ENCODE measurements around the gene TERT. TPM values are rescaled to one million over a fixed set of nuclear protein-coding genes. Genes with fewer than 3 reads are reported as not detected.

The TERT gene
- total and polyA plus RNA-seq, 2 of the 8 experiments (the other 6 are each of a cell fraction or from before 2014, with no cell fraction given) = 13.1 to 23.1 TPM

GRCh38 chr5:1208743-1209488, 86.0 kb downstream of the TERT start:
- Histone ChIP-seq H3K27ac (ENCODE audit: low read depth, low read length) (no peak overlapping the region), H3K4me1 (replicated peaks in 1 of 4; ENCODE audit: control insufficient read depth in 3 of 4, insufficient read depth in 4 of 4, low read length in 3 of 4) (peaks cover 0 to 3% (median 0%) of the 10 kb centered on the region in 4 experiments; a peak in 1 of 7 replicates), H3K14ac (ENCODE audit: insufficient read length) (no peak overlapping the region), H2BK20ac (ENCODE audit: low read length) (no peak overlapping the region), H4K91ac (replicated peaks; ENCODE audit: insufficient read length, low read length) (no peak overlapping the region), H4K8ac (ENCODE audit: extremely low read depth, insufficient read depth, low read length) (peak overlapping the region; percentile 86; the same call in 1 of the 2 replicates), H3K23me2 (ENCODE audit: low read depth, low read length) (no peaks in the 10 kb centered on the region), H2BK120ac (replicated peaks; ENCODE audit: low read depth, low read length) (no peak overlapping the region), H2BK15ac (ENCODE audit: low read length) (no peak overlapping the region), H3K27me3 (replicated peaks in 1 of 4; ENCODE audit: control insufficient read depth in 3 of 4, extremely low read depth in 1 of 4, insufficient read depth in 3 of 4, low read length in 3 of 4) (no peaks in the 10 kb centered on the region; a peak in 1 of 7 replicates), H2BK12ac (ENCODE audit: low read depth, low read length) (no peak overlapping the region), H3K79me2 (ENCODE audit: control insufficient read depth in 1 of 2, insufficient read depth in 2 of 2, low read length in 2 of 2) (no peaks in the 10 kb centered on the region), H2BK5ac (ENCODE audit: low read depth, low read length) (no peak overlapping the region), H3K4me2 (ENCODE audit: insufficient read depth in 1 of 2, low read depth in 2 of 2, low read length in 2 of 2) (no peak overlapping the region), H3K4ac (replicated peaks; ENCODE audit: insufficient read length, low read depth, low read length) (no peak overlapping the region), H3K9ac (replicated peaks in 1 of 4; ENCODE audit: extremely low read depth in 1 of 4, low read depth in 3 of 4, low read length in 3 of 4) (no peak overlapping the region), H3K18ac (ENCODE audit: extremely low read depth, low read length) (no peak overlapping the region), H3K23ac (ENCODE audit: insufficient read length) (no peak overlapping the region), H3K36me3 (ENCODE audit: control insufficient read depth in 2 of 4, insufficient read depth in 4 of 4, low read length in 3 of 4) (no peaks in the 10 kb centered on the region), H4K5ac (ENCODE audit: insufficient read length, low read depth, low read length) (no peak overlapping the region), H4K20me1 (replicated peaks in 1 of 2; ENCODE audit: control insufficient read depth in 1 of 2, insufficient read depth in 2 of 2, low read length in 2 of 2) (peaks cover 3 to 6% of the 10 kb centered on the region in 2 experiments), H3K4me3 (ENCODE audit: extremely low read depth in 1 of 4, insufficient read depth in 2 of 4, low read depth in 3 of 4, low read length in 4 of 4) (no peak overlapping the region), H2AK5ac (ENCODE audit: low read depth, low read length) (no peak overlapping the region), H3K9me3 (ENCODE audit: insufficient read depth in 2 of 2, low read depth in 1 of 2, low read length in 1 of 2) (no peaks in the 10 kb centered on the region; a peak in 1 of 4 replicates), H3K56ac (replicated peaks; ENCODE audit: insufficient read length, low read depth, low read length) (no peak overlapping the region), H3K79me1 (ENCODE audit: low read depth, low read length) (no peaks in the 10 kb centered on the region), H2AFZ (ENCODE audit: low read length) (no peak overlapping the region)
- DNase-seq (ENCODE audit: low read depth in 1 of 2, low spot score in 2 of 2) = no peak
- FAIRE-seq = no peak
- WGBS, 2 experiments (ENCODE audit: extremely low coverage in 1 of 2, insufficient coverage in 1 of 2, insufficient read length in 1 of 2, insufficient replicate concordance in 2 of 2, low coverage in 1 of 2, low lambda C conversion rate in 2 of 2, missing lambda C conversion rate in 1 of 2) = 89% methylated on average over 20 of the region's 24 CpGs; no CpG with 5 or more reads in 1 of the 2 experiments
- no peak for TF ChIP-seq SIX5 (IDR thresholded peaks at IDR 0.05; ENCODE audit: low read depth, low read length)
- TF ChIP-seq RAD21 (IDR thresholded peaks at IDR 0.05 in 1 of 2, conservative IDR thresholded peaks at IDR 0.05 in 1 of 2; ENCODE audit: low read depth in 2 of 2, low read length in 2 of 2) = peak; percentile 38 to 56
- no peak for TF ChIP-seq GTF2F1 (IDR thresholded peaks at IDR 0.05; ENCODE audit: borderline replicate concordance, low read depth, low read length)
- TF ChIP-seq KDM1A (IDR thresholded peaks at IDR 0.05; ENCODE audit: borderline replicate concordance, low read length) = no peak
- TF ChIP-seq CTCF (IDR thresholded peaks at IDR 0.05; ENCODE audit: control extremely low read depth in 1 of 3, insufficient read depth in 1 of 3, low read depth in 1 of 3, low read length in 3 of 3) = peak in 2 of 3 experiments; percentile 23 to 30; a peak in 2 of 4 replicates
- CTCF ChIA-PET (ENCODE audit: partially characterized antibody) = interaction anchor here (0.6 to 2.5 kb wide), 19 partner anchors 10 to 295 kb away, joined by 3 to 7 read pairs (median 3); no protein-coding TSS in a partner anchor
- POLR2A ChIA-PET (ENCODE audit: partially characterized antibody) = interaction anchor here (1.0 to 1.6 kb wide), 2 partner anchors 10 to 24 kb away, joined by 3 to 4 read pairs; no protein-coding TSS in a partner anchor
